GM12801 (cell line): ENCODE measurements around the gene WIF1.

Experiments
- TF ChIP-seq, protein P1 (sequence below): IDR thresholded peaks from one replicate; pipeline ENCODE4 v1.5.1; 2011; ENCODE audit warnings: control low read depth; ENCODE audit not compliant: insufficient read length; ENCODE audit errors: extremely low read depth

Gene WIF1

DNA sequence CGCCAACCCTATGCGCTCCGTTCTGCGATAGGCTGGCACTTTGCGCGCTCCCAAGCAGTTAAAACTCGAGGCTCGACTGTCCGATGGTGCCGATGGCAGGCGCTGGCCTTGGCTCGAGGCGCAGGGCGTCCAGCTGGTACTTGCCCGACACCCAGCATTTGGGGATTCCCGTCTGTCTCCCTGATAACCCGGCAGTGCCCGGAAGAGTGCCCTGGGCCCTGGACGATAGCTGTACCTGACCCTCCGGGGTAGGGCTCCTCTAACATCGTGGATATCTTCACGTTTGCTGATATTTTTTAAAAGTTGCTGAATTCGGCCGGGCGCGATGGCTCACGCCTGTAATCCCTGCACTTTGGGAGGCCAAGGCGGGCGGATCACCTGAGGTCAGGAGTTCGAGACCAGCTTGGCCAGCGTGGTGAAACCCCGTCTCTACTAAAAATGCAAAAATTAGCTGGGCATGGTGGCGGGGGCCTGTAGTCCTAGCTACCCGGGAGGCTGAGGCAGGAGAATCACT lies 908 bp upstream of the WIF1 start:
- TF ChIP-seq, protein P1, sequence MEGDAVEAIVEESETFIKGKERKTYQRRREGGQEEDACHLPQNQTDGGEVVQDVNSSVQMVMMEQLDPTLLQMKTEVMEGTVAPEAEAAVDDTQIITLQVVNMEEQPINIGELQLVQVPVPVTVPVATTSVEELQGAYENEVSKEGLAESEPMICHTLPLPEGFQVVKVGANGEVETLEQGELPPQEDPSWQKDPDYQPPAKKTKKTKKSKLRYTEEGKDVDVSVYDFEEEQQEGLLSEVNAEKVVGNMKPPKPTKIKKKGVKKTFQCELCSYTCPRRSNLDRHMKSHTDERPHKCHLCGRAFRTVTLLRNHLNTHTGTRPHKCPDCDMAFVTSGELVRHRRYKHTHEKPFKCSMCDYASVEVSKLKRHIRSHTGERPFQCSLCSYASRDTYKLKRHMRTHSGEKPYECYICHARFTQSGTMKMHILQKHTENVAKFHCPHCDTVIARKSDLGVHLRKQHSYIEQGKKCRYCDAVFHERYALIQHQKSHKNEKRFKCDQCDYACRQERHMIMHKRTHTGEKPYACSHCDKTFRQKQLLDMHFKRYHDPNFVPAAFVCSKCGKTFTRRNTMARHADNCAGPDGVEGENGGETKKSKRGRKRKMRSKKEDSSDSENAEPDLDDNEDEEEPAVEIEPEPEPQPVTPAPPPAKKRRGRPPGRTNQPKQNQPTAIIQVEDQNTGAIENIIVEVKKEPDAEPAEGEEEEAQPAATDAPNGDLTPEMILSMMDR, result no peak

DNA sequence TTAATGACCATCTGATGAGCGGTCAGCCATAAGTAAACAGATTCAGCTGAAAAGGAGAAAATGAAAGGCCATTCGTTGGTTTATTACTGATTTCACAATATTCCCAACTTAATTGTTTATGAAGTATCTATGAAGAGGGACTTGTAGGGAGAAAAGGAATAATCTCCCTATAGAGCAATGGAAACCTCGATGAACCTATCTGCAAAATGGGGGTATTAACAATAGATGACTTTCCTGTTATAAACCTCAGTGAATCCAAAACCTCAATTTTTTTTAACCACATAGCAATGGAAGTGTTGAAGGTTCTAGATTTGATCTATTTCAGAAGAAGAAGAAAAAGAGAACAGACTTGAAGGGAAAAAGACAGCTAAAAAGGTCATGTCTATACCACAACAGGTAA lies 2.0 kb downstream of the WIF1 start:
- TF ChIP-seq, protein P1, result no peak

DNA sequence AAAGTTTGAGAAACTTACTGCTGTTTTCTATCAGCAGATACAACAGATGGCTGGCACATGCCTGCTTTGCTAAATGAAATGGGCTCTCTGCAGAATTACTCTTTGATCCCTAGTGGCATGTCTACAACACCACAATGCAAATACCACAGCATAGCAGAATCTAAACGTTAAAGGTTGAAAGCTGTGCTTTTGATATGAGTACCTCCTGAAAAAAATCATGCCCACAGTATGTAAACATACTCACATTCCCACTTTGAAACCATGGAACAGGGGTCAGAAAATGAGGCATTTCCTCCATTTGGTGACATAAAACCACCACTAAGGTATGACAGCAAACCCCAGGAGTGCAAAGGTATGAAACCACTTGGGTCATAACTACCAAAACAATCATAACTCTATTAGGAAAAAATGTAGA lies 7.5 kb downstream of the WIF1 start:
- TF ChIP-seq, protein P1, result no peak

- TF ChIP-seq, protein P1, result no peak
Measured at GRCh38 chr12:65106948-65107347, 14.2 kb downstream of the WIF1 start.

- TF ChIP-seq, protein P1, result no peak
Measured at GRCh38 chr12:65100140-65100539, 21.0 kb downstream of the WIF1 start.

DNA sequence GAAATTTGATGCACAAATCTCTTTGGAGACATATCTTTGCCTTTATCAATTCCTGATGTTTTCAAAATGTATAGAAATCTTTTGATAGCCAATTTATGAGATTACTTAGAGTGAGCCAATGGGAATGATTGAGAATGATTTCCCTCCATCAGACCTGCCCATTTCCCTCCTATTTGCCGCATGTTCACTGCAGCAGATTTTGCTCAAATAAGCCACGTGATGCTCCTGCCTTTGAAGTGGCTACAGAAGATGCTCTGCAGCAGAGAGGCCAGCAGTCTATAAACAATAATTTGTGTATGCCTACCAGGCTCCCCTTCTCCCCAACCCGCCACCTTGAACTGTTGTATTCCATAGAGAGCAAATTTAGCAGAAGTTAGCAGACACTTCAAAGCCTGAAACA lies 21.9 kb downstream of the WIF1 start:
- TF ChIP-seq, protein P1, result no peak

- TF ChIP-seq, protein P1, result no peak
Measured at GRCh38 chr12:65098364-65098763, 22.7 kb downstream of the WIF1 start.
